Measurements from ENCODE around the gene UCN2.
"Not testable (repeated sequence)": the region's sequence is repeated elsewhere in the genome, so short reads cannot be mapped to it uniquely, and the experiment has no call there.

UCN2 gene

GRCh38 chr3:48556796-48557626, 6.6 kb downstream of the UCN2 start, which contains the start of gene PFKFB4:
Gene PFKFB4 (minus strand): TSS chr3:48556803. CDS start chr3:48556777, 26 bp downstream.
- FAIRE-seq: peak; percentile 98
- TF ChIP-seq POLR2AphosphoS5 (IDR thresholded peaks at IDR 0.05; ENCODE audit: low read depth, low read length): no peak
- peak; percentile 65; the same call in 1 of the 2 replicates for TF ChIP-seq POLR2A (IDR thresholded peaks at IDR 0.05; ENCODE audit: low read depth, low read length)

GRCh38 chr3:48555949-48556795, 7.4 kb downstream of the UCN2 start:
- FAIRE-seq (peak; percentile 9), DNase-seq (ENCODE audit: insufficient read length) (no peak)
- TF ChIP-seq TAF1 (IDR thresholded peaks at IDR 0.05; ENCODE audit: borderline replicate concordance, low read depth, low read length) (no peak), POLR2A (IDR thresholded peaks at IDR 0.05; ENCODE audit: low read depth, low read length) (no peak)

More at GRCh38 chr3:48556796-48557626, 6.6 kb downstream of the UCN2 start, which contains the start of gene PFKFB4:
- DNase-seq (ENCODE audit: insufficient read length): peak; percentile 97

- no peak for DNase-seq (ENCODE audit: insufficient read length)
- peak; percentile 38 for FAIRE-seq
- TF ChIP-seq POLR2AphosphoS5 (IDR thresholded peaks at IDR 0.05; ENCODE audit: low read depth, low read length): no peak
- TF ChIP-seq POLR2A (IDR thresholded peaks at IDR 0.05; ENCODE audit: low read depth, low read length): no peak
- no peak for TF ChIP-seq TAF1 (IDR thresholded peaks at IDR 0.05; ENCODE audit: borderline replicate concordance, low read depth, low read length)
These were observed 8.2 kb downstream of the UCN2 start for GRCh38 chr3:48555231-48555948.

GRCh38 chr3:48553886-48554845, 9.4 kb downstream of the UCN2 start:
- no peak for FAIRE-seq
- TF ChIP-seq POLR2AphosphoS5 (IDR thresholded peaks at IDR 0.05; ENCODE audit: low read depth, low read length) (no peak), TAF1 (IDR thresholded peaks at IDR 0.05; ENCODE audit: borderline replicate concordance, low read depth, low read length) (no peak), POLR2A (IDR thresholded peaks at IDR 0.05; ENCODE audit: low read depth, low read length) (no peak)
- no peak for DNase-seq (ENCODE audit: insufficient read length)

GRCh38 chr3:48553361-48553760, 10.2 kb downstream of the UCN2 start:
- FAIRE-seq (no peak), DNase-seq (ENCODE audit: insufficient read length) (no peak)
- no peak for TF ChIP-seq TAF1 (IDR thresholded peaks at IDR 0.05; ENCODE audit: borderline replicate concordance, low read depth, low read length)
- no peak for TF ChIP-seq POLR2A (IDR thresholded peaks at IDR 0.05; ENCODE audit: low read depth, low read length)
- no peak for TF ChIP-seq POLR2AphosphoS5 (IDR thresholded peaks at IDR 0.05; ENCODE audit: low read depth, low read length)

GRCh38 chr3:48552111-48552951, 11.2 kb downstream of the UCN2 start:
- no peak for DNase-seq (ENCODE audit: insufficient read length)

GRCh38 chr3:48551651-48552050, 11.9 kb downstream of the UCN2 start:
- FAIRE-seq: not testable (repeated sequence)

More at GRCh38 chr3:48552111-48552951, 11.2 kb downstream of the UCN2 start:
- TF ChIP-seq TAF1 (IDR thresholded peaks at IDR 0.05; ENCODE audit: borderline replicate concordance, low read depth, low read length) (no peak), POLR2A (IDR thresholded peaks at IDR 0.05; ENCODE audit: low read depth, low read length) (no peak), POLR2AphosphoS5 (IDR thresholded peaks at IDR 0.05; ENCODE audit: low read depth, low read length) (no peak)
- no peak for FAIRE-seq

GRCh38 chr3:48548729-48549705, 14.6 kb downstream of the UCN2 start:
- FAIRE-seq: peak; percentile 84

More at GRCh38 chr3:48551651-48552050, 11.9 kb downstream of the UCN2 start:
- DNase-seq (ENCODE audit: insufficient read length): not testable (repeated sequence)

GRCh38 chr3:48548126-48548525, 15.5 kb downstream of the UCN2 start:
- no peak for TF ChIP-seq POLR2A (IDR thresholded peaks at IDR 0.05; ENCODE audit: low read depth, low read length)
- no peak for TF ChIP-seq TAF1 (IDR thresholded peaks at IDR 0.05; ENCODE audit: borderline replicate concordance, low read depth, low read length)
- no peak for TF ChIP-seq POLR2AphosphoS5 (IDR thresholded peaks at IDR 0.05; ENCODE audit: low read depth, low read length)
- no peak for FAIRE-seq

More at GRCh38 chr3:48548729-48549705, 14.6 kb downstream of the UCN2 start:
- peak; percentile 84 for DNase-seq (ENCODE audit: insufficient read length)
- TF ChIP-seq POLR2A (IDR thresholded peaks at IDR 0.05; ENCODE audit: low read depth, low read length) (no peak), TAF1 (IDR thresholded peaks at IDR 0.05; ENCODE audit: borderline replicate concordance, low read depth, low read length) (no peak), POLR2AphosphoS5 (IDR thresholded peaks at IDR 0.05; ENCODE audit: low read depth, low read length) (no peak)

More at GRCh38 chr3:48548126-48548525, 15.5 kb downstream of the UCN2 start:
- DNase-seq (ENCODE audit: insufficient read length): no peak
